PC-3 (cell line): ENCODE measurements around the gene TCERG1. TPM values are rescaled to one million over a fixed set of nuclear protein-coding genes. Genes with fewer than 3 reads are reported as not detected.

Source experiments
- ATAC-seq: fragments of 200-7000 bp; cut with Tn5 transposase; 2 replicates; pipeline ENCODE4 v1.9.1; 2020; ENCODE audit warnings: mild to moderate bottlenecking, moderate library complexity
- BruUV-seq: library from RNA; stranded (reverse); fragments of 400-500 nt; replicated peaks from 2 replicates; lab custom pipeline; 2021; lab: Mats Ljungman, UMichigan
- CTCF ChIA-PET: fragments of 300-600 bp; sonication (Branson Sonifier 250); formaldehyde crosslinking; loops from one replicate; lab custom pipeline; 2022; ENCODE audit warnings: antibody characterized with exemption; lab: Charles Lee
- POLR2A ChIA-PET: fragments of 300-600 bp; sonication (Branson Sonifier 250); formaldehyde crosslinking; loops from one replicate; lab custom pipeline; 2022; ENCODE audit warnings: antibody characterized with exemption; ENCODE audit not compliant: unreplicated experiment; lab: Charles Lee
- DNase-seq: peaks from one replicate; pipeline ENCODE4 v3.0.0-alpha.2; 2015
- H2AFZ ChIP-seq: fragments of 300-600 bp; sonication (generic); 2 replicates; pipeline ENCODE4 v1.6.0; 2016; ENCODE audit warnings: antibody characterized with exemption, low read length
- H3F3A ChIP-seq: fragments of 300-600 bp; sonication (generic); one replicate; pipeline ENCODE4 v1.6.0; 2017; ENCODE audit warnings: antibody characterized with exemption, low read length, control low read depth, mild to moderate bottlenecking; ENCODE audit not compliant: unreplicated experiment
- H3K27ac ChIP-seq: fragments of 300-600 bp; sonication (generic); 2 replicates; pipeline ENCODE4 v1.5.1; 2016; ENCODE audit warnings: mild to moderate bottlenecking, low read length
- H3K27me3 ChIP-seq: fragments of 300-600 bp; sonication (generic); 2 replicates; pipeline ENCODE4 v1.6.1; 2016; ENCODE audit warnings: low read length, mixed read lengths
- H3K36me3 ChIP-seq: fragments of 300-600 bp; sonication (generic); 2 replicates; pipeline ENCODE4 v1.6.1; 2016; ENCODE audit warnings: low read depth, mixed run types, low read length, mixed read lengths
- H3K4me1 ChIP-seq: fragments of 300-600 bp; sonication (generic); 2 replicates; pipeline ENCODE4 v1.5.1; 2016; ENCODE audit warnings: low read length; ENCODE audit not compliant: insufficient read depth
- H3K4me2 ChIP-seq: fragments of 300-600 bp; sonication (generic); 2 replicates; pipeline ENCODE4 v1.6.0; 2016; ENCODE audit warnings: low read length
- H3K4me3 ChIP-seq: fragments of 300-600 bp; sonication (generic); 2 replicates; pipeline ENCODE4 v1.5.1; 2016; ENCODE audit warnings: mild to moderate bottlenecking, low read length, mixed read lengths
- H3K79me2 ChIP-seq: fragments of 300-600 bp; sonication (generic); 2 replicates; pipeline ENCODE4 v1.6.1; 2017; ENCODE audit warnings: low read length, mixed read lengths
- H3K9ac ChIP-seq: fragments of 300-600 bp; sonication (generic); 2 replicates; pipeline ENCODE4 v1.6.0; 2016; ENCODE audit warnings: mild to moderate bottlenecking, low read length
- H3K9me2 ChIP-seq: fragments of 300-600 bp; sonication (generic); replicated peaks from 2 replicates; pipeline ENCODE4 v1.6.1; 2016; ENCODE audit warnings: mixed run types, low read length, mixed read lengths
- H3K9me3 ChIP-seq: fragments of 300-600 bp; sonication (generic); 2 replicates; pipeline ENCODE4 v1.6.1; 2016; ENCODE audit warnings: low read length, mixed read lengths
- H4K20me1 ChIP-seq: fragments of 300-600 bp; sonication (generic); 2 replicates; pipeline ENCODE4 v1.6.1; 2016; ENCODE audit warnings: low read length, mixed read lengths
- CTCF ChIP-seq: fragments of 300-600 bp; sonication (generic); conservative IDR thresholded peaks from 2 replicates; pipeline ENCODE4 v1.5.1; 2017; ENCODE audit warnings: antibody characterized with exemption, low read depth, mild to moderate bottlenecking, low read length
- EZH2phosphoT487 ChIP-seq: fragments of 300-600 bp; sonication (generic); IDR thresholded peaks from 2 replicates; pipeline ENCODE4 v1.6.1; 2018; ENCODE audit warnings: mild to moderate bottlenecking, antibody characterized with exemption, low read length, borderline replicate concordance
- intact Hi-C: fragments of 100-400 bp; cut with micrococcal nuclease; formaldehyde crosslinking; loops from 2 replicates; pipeline ENCODE4 v1.9.0; 2023
- total RNA-seq: library from RNA; depleted of rRNA; stranded (reverse); fragments of >200 nt; gene quantifications from 2 replicates; pipeline ENCODE4 v1.2.3, GENCODE V29; 2014

TCERG1 gene
- total RNA-seq, 1 experiment from 2014 or later = 96.9 TPM

GRCh38 chr5:146419696-146420095 lies 27.4 kb upstream of the TCERG1 start:
- CTCF ChIA-PET = no interaction called here
- ATAC-seq = no peak
- H3K4me2 ChIP-seq = no peak overlapping the region
- no peaks in the 10 kb centered on the region for H3K27me3 ChIP-seq
- no peaks in the 10 kb centered on the region for H3K36me3 ChIP-seq
- no TSS peak for BruUV-seq
- POLR2A ChIA-PET = no interaction called here
- no peaks in the 10 kb centered on the region for H3K9me2 ChIP-seq
- no peaks in the 10 kb centered on the region for H3K9me3 ChIP-seq
- intact Hi-C loops = no loop called here
- no peak overlapping the region for H3K4me3 ChIP-seq
- TF ChIP-seq EZH2phosphoT487 (no peak), CTCF (no peak)
- no peaks in the 10 kb centered on the region for H3K79me2 ChIP-seq
- H3F3A ChIP-seq = no peaks in the 10 kb centered on the region
- no peaks in the 10 kb centered on the region for H3K4me1 ChIP-seq
- no peak overlapping the region for H3K9ac ChIP-seq
- no peak for DNase-seq
- no peak overlapping the region for H2AFZ ChIP-seq
- no peaks in the 10 kb centered on the region for H4K20me1 ChIP-seq
- H3K27ac ChIP-seq = no peak overlapping the region

GRCh38 chr5:146425023-146425422 lies 22.1 kb upstream of the TCERG1 start:
- no peak overlapping the region for H3K4me3 ChIP-seq
- no peaks in the 10 kb centered on the region for H3F3A ChIP-seq
- H3K27me3 ChIP-seq = no peaks in the 10 kb centered on the region
- no peak overlapping the region for H3K4me2 ChIP-seq
- H3K4me1 ChIP-seq = no peaks in the 10 kb centered on the region
- H3K9ac ChIP-seq = no peak overlapping the region
- no peaks in the 10 kb centered on the region for H3K79me2 ChIP-seq
- H3K36me3 ChIP-seq = no peaks in the 10 kb centered on the region
- H3K27ac ChIP-seq = no peak overlapping the region
- intact Hi-C loops = no loop called here
- no peaks in the 10 kb centered on the region for H3K9me3 ChIP-seq
- no peaks in the 10 kb centered on the region for H3K9me2 ChIP-seq
- ATAC-seq (no peak), DNase-seq (peak; percentile 23)
- POLR2A ChIA-PET = interaction anchor here (0.6 kb wide), 1 partner anchor 307 kb away, joined by 3 read pairs; no protein-coding TSS in a partner anchor
- no peaks in the 10 kb centered on the region for H4K20me1 ChIP-seq
- H2AFZ ChIP-seq = no peak overlapping the region
- no TSS peak for BruUV-seq
- CTCF ChIA-PET = interaction anchor here (0.9 to 1.1 kb wide), 2 partner anchors 48 to 129 kb away, joined by 3 read pairs; no protein-coding TSS in a partner anchor
- TF ChIP-seq CTCF = no peak; the same call in 1 of the 2 replicates

GRCh38 chr5:146426305-146426704 lies 20.8 kb upstream of the TCERG1 start:
- Histone ChIP-seq H3K4me1 (no peaks in the 10 kb centered on the region), H4K20me1 (no peaks in the 10 kb centered on the region), H3K9me3 (no peaks in the 10 kb centered on the region), H3K36me3 (no peaks in the 10 kb centered on the region), H3K79me2 (no peaks in the 10 kb centered on the region), H3K27ac (no peak overlapping the region), H3F3A (no peaks in the 10 kb centered on the region), H3K27me3 (no peaks in the 10 kb centered on the region), H2AFZ (peak overlapping the region; percentile 23; the same call in 1 of the 2 replicates), H3K4me2 (no peak overlapping the region), H3K9me2 (no peaks in the 10 kb centered on the region), H3K9ac (no peak overlapping the region), H3K4me3 (no peak overlapping the region)
- POLR2A ChIA-PET = no interaction called here
- no peak for TF ChIP-seq EZH2phosphoT487
- no TSS peak for BruUV-seq
- intact Hi-C loops = no loop called here
- CTCF ChIA-PET = no interaction called here
- ATAC-seq (no peak), DNase-seq (no peak)
